Hippocampal formation (tissue), 2 donors: Measurements from ENCODE around the gene STAB2.
A peak's percentile ranks its signal among the peaks of the same experiment; 100 is the strongest.

Experiments used
- DNase-seq, 2 donors: peaks; one replicate each; lab custom pipeline; 2025; lab: John Stamatoyannopoulos, UW

Gene STAB2

DNA sequence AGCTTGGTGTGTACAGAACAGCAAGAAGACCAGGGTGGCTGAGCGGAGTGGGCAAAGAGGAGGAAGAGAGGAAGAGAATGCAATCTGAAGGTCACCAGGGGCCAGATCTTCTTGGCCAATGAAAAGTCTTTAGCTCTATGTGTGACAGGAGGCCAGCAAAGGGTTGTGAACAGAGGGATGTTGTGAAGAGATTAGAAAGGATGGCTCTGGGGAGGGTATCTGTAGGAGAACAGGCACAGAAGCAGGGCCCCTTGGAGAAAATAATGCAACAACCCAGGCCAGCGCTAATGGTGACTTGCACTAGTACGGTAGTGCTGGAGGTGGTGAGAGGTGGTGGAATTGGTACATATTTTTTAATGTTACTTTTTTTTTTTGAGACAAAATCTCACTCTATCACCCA is 156.7 kb downstream of the STAB2 start:
- DNase-seq, result no peak

DNA sequence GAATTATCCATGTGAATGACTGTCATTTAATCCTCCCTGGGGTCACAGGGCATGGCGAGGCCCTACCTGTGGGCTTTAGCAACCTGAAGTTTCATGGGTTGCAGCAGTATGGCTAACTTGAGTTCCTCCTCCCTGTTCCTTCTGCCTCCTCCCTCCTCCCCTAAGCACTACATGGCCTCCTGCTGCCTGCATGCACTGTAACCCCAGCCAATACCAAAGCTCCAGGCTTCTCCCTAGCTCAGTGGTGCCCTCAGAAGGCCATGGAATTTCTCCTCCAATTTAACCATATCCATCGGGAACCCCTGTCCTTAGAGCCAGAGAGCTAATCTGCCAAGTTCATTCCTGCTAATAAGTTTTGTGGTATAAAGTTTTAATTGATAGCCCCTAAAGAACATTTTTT is 158.9 kb downstream of the STAB2 start:
- no peak for DNase-seq

DNA sequence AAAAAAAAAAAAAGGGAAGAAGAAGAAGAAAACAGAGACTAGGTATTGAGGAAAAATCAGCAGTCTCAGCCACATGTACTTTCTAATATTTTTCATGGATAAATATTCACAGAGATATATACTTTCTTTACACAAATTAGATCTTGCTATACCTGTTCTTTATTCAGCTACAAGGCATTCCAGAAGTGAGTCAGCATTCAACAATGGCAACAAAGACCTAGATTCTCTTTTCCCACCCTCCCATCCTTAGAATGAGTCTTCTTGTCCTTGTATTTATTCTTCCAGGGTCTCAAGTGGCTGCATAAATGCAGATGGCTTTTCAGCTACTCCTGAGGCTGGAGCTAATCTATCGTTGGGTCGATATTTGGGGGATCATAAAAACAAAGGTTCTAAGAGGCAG is 160.9 kb downstream of the STAB2 start:
- DNase-seq, result no peak

DNA sequence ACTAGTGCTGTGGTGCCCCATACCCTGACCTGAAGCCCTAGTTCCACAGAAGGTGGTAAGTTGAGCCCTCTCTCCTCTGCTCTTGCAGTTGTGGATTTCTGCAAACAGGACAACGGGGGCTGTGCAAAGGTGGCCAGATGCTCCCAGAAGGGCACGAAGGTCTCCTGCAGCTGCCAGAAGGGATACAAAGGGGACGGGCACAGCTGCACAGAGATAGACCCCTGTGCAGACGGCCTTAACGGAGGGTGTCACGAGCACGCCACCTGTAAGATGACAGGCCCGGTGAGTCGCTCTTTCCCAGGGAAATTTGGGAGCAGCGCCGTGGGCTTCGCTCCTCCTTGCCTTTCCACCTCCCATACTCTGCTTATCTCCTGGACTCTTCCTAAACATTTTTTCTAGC is 161.8 kb downstream of the STAB2 start:
- DNase-seq, result no peak

DNA sequence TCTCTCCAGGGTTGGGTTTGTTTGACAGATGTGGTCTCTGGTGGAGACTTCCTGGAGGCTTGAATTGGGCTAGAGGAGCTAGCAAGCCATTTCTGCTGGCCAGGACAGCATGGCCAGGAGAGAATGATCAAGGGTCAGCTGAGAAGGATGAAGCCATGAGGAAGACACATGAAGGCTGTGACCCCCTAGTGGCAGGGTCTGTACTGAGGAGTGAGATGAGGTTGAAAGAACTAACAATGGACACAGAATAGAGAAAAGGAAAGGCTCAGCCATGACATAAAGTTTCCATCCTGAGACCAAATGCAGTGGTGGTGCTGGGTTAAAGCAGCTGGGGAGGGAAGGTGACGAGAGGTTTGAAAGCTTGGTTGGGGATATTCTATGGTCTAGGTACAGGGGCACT is 164.1 kb downstream of the STAB2 start:
- no peak for DNase-seq

DNA sequence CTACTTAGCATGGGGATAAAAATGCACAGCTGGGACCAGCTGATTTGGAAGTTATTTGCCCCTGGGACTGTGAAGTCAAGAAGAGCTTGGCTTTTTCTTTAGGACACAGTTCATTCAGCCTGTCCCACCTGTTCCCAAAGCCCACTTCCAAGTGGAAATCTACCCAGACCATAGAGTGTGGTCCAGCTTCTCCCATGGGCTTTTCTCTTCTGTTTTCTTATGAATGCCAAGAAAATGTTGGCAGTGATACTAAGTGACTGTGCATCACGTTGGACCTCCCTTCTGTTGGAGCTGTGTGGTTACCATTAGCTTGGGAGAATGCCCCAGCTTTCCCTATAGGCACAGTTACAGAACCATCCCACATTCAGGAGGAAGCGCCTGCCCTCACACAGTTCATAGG is 164.5 kb downstream of the STAB2 start:
- DNase-seq, result no peak

DNA sequence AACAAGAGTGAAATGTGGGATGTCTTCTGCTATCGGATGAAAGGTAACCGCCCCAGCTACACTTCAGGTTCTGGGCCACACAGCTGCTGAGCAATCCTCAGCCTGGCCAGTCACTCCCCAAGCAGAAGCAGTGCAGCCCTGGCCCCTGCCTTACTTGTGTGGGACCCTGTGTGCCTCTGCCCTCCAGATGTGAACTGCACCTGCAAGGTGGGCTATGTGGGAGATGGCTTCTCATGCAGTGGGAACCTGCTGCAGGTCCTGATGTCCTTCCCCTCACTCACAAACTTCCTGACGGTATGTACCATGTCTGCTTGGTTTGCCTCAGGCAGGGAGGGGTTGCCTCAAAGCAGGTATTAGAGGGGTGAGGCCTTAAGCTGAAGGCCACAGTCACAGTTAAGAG is 168.4 kb downstream of the STAB2 start:
- DNase-seq, result no peak

DNA sequence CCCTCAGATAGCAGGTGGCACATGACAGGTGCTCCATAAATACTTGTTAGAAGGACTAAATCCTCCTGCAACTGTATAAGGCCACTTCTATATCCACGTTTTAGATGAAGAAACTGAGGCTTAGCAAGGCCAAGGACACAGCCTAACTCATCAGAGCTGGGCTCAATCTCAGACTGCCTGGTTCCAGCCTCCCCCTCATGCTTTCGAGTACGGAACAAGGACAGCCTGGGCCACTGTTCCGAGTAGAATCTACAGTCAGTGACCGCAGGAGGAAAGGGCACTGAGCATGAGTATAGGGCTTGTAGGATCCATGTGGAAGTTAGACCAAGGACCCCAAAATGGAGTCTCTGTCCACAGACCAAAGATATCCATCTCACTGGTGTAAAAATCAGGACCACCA is 169.4 kb downstream of the STAB2 start:
- no peak for DNase-seq

DNA sequence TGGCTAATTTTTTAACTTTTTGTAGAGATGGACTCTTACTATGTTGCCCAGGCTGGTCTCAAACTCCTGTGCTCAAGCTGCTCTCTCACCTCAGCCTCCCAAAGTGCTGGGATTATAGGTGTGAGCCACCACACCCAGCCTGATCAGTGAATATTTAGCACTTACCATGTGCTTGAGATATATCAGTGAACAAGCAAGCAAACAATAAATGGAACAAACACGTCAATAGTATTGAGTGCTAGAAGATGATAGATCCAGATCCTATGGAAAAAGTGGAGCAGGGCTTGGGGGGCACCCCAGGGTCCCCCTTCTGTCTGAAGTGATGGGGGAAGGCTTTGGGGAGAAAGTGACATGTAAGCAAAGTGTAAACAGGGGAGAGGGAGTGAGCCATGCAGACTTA is 170.2 kb downstream of the STAB2 start:
- no peak for DNase-seq

DNA sequence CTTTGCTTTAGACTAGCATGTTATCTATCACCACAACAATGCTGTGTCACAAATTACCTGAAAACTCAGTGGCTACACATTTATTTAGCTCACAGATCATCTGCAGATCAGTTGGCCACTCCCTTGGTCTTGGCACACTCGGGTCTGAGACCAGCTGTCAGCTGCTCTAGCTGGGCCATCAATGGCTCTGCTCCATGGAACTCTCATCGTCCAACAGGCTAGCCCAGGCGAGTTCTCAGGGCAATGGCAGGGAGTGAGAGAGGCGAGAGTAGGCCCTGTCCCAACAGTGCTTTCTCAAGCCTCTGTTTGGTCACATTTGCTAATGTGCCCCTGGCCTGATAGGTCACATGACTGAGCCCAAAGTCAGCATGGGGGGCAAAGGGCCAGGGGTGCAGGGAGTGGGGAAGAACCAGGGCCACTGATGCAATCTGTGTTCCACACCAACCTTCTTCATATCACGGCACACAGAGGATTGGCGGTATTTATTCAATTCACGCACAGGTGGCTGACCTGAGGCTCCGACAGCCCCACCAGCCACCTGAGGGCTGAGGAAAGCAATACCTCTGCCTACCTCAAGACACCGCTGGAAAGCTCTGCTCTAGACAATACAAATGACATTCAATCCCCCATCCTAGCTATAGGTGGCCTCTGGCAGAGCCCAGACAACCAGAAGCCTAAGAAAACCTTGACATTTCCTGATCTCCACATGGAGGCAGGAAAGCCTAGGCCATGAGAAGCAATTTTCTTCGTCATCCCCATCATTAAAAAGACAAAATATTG is 171.4 kb downstream of the STAB2 start:
- DNase-seq, result no peak

DNA sequence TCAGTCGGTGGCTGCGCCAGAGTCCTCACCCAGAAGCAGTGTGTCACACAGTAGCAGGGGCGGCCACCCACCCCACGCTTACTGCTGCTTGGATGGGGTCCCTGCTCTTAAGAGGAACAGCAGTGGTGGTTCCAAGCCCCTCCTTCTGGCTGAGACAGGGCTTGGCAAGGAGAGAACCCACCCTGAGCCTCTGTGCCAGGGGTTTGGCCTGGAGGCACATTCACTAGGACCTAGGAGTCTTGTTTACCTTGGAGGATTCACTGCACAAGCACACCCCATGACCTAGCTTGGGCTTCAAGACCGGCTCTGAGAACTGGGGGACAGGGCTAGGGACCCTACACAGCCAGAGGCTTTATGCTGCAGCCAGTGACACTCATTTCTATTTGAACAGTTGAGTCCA is 175.4 kb downstream of the STAB2 start:
- DNase-seq, result no peak

DNA sequence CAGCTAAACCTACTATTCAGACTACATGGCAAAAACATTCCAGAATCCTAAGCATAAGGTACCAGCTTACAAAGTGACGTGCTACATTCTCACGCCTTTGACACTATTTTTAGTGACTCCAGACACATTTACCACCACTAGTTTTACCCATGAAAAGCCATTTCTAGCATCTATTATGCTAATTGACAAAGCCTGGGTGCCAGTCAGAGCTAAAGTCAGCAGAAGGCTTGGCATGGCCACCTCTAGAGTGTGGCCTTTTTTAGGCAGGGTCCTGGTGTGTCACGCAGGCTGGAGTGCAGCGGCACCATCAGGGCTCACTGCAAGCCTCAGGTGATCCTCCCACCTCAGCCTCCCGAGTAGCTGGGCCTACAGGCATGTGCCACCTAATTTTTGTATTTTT is 178.2 kb downstream of the STAB2 start:
- DNase-seq, result no peak

DNA sequence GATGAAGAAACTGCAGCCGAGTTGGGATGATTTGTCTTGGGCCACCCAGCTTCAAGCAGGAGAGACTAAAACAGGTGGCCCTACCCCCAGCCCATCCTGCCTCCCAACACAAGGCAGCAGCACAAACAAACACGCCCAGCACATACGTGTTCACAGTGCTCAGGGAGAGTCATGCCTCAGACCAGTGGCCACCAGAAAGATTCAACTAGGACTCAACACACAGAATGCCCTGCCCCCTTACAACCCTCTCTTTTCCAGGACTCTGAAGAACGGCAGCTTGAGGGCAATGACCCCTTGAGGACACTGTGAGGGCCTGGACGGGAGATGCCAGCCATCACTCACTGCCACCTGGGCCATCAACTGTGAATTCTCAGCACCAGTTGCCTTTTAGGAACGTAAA is 179.0 kb downstream of the STAB2 start:
- DNase-seq, result no peak

DNA sequence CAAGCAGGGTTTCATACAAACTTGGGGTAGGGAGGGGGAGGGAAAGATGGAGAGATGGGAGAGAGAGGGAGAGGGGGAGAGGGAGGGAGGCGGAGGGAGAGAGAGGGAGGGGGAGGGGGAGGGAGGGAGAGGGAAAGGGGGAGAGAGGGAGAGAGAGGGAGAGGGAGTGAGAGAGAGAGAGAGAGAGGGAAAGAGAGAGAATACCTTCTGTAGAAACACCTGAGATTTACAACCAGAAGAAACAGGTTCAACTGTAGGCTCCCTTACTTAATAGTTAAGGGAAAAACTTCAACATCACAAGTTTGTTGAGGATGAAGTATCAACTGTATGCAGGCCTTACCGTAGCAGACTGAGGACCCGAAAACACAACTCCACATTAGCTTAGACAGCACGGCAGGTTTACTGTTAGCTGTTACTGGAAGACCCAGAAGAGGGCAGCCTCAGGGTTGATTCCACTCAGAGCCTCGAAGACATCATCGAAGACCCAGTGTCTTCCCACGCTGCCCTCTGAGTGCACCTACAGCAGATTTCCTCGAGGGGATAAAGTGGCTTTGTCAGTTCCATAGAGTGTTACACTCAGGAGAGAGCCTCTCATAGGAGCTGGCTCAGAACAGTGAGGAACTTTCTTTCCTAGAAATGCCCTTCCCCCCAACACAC is 181.5 kb downstream of the STAB2 start:
- no peak for DNase-seq

DNA sequence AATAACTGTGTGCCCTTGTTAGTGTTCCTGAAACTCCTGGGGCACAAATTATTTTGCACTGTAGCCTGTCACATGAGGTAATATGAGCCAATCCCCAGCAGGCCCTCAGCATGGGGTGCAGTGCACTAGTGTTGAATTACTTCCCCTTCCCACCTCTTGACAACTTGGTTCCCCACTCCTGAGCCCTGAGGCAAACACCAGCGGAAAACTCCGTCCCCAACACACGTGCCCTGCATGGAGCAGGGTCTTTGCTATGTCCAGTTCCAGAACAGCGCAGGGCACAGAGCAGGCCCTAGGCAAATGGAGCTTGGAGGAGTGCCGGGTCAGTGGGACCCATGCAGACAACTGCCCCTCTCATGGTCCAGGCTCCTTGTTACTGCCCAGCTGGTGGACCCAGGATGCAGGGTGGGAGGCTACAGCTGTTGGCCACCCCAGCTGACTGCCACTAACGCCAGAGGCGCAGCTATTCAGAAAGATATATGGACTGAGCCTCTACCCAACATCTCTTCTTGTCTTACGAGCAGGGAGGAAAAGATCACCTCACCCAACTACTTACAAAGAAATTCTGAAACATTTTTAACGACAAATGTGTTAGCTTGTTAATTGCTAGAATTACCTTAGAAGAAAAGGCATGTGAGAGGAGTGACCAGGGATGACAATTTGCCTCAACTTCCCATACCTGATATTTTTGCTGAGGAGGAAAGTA is 182.3 kb downstream of the STAB2 start:
- no peak for DNase-seq

DNA sequence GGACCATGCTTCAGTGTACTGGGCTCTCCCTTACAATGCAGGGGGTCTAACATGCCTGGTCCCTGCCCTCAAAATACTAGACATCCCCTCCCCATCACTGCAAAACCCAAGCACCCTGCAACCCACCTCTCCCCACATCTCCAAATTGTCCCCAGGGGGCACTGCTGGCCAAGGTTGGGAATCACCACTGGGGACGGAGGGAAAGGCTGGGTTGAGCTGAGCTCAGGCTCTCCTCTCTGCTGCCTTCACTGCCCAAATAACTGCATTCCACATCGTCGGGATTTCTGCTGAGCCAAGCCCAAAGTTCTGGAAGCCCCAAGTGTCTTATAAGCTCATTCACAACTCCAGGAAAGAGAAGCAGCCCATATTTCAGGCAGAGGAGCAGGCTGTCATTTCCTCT is 184.4 kb downstream of the STAB2 start:
- peak in 1 of 2 donors; percentile 8 for DNase-seq

DNA sequence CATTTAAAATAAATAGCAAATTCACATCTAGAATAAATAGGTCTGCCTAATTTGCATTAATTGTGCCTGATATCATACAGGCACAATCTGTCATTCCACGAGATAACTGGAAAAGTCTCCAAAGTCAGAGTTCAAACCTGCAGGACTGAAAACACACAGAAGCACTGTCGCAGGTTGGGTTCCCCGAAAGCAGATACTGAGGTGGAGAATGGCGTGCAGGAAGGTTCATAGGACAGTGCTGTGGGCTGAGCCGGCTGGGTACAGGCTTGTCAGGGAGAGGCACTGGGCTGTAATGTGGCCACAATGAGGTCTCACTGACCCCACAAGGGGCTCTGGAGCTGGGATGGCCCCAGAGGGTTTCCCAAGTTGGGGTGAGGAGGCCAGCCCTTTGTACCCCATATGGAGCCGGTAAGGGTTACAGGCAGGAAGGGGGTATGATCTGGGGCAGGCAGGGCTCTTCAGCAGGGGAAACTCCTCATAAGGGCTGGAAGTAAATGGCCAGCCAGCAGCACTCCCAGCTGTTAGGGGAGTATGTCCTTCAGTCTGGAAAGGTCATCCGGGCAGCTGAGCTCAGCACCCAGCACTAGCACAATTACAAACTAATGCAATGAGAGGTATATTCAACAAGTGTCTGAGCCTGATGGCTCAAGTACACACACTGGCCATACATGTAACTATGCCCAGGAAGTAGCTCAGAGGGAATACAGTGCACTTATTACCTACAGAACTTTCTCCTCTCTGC is 185.5 kb downstream of the STAB2 start:
- no peak for DNase-seq

DNA sequence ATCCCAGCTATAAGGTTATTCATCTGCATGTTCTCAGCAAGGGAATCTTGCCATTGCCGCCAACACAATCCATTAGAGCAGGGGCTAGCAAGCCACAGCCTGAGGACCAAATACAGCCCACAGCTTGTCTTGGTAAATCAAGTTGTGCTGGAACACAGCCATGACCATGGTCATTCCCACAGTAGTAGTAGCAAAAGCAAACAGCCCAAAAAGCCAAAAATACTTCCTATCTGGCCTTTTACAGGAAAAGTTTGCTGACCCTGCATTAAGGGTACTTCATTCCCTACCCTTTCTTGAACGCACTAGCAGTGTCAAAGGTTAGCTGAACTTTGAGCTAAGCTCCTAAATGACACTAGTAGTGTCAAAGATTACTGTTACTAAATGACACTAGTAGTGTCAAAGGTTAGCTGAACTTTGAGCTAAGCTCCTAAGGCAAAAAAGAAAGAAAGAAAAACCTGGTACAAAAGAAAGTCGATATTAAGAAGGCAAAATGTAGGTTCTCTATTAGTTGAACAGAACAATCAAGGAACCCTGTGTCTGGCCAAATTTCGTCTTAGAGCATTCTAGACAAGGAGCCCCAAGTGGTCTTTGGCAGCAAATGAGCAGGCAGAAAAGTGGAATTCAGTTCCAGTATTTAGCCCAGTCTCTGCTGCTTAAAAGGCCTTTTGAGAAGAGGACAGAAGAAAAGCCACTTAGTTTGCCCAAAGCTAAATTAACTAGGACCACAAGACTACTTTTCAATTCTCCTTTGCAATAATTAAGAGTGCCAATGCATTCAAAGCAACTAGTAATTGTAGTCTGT is 186.2 kb downstream of the STAB2 start:
- DNase-seq, result peak in 1 of 2 donors; percentile 50

DNA sequence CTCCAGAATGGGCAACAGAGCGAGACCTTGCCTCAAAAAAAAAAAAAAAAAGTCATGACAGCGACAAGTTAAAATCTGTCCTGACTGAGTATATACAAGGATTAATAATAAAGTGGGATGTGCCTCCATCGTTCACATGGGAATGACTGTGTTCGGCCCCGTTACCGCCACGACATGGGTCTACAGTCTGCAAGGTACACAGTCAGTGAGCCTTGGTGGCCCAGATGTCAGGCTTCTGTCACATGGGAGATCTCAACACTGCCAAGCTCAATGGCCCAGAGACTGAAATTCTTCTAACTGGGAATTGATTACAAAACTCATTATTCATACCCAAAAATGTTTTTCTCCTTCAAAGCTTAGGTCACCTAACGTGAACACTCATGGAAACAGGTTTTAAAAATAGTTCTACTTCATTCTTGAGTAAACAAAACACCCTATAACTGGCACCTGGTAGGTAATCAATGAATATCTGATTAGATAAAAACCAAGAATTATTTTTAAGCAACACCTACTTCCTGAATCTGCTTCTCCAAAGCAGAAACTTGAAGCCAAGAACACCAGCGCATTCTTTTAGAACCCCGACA is 188.0 kb downstream of the STAB2 start:
- DNase-seq, result no peak

DNA sequence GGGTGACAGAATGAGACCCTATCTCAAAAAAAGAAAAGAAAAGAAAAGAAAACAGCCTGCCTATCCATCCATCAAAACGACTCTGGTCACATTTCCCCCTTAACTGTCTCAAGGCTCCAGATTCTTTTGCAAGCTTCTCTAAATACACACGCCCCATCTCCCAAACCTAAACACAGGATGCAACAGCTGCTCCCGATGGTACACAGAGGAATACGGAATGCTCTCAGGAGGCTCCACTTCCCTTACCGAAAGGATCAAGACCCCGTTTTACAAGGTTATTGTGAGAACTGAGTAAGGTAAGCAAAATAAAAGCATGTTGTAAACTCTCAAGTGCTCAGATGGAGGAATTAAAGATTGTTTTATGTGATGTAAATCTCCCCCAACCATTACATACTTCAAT is 191.7 kb downstream of the STAB2 start:
- DNase-seq, result no peak

DNA sequence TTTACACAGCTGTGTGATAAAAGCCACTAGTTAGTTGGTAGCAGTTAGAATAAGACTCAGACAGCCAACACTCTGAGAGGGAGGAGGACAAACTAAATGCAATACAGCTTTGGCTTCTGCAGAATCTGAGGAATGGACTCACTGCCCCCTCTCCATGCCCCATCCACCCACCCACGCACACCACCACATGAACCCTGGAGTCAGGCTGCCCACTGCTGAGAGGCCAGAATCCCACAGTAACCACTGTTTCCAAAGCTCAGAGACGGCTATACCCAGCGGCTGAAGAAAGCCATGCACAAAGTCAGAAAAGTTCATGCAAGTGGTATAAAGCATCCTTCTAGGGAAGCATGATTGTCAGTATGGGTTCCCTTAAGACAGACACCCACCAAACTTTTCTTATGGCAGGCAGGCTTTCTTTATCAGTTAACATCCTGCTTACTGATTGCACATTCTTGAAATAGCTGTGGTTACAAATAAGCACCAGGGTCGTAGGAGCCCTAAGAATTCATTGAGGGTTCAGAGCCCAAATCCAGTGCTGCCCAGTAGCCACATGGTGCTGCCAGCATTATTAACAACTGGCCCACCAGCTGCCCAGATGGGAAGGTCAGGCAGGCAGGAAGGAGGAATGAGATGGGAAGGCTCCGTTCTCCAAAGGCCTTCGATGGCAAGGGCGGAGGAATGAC is 192.5 kb downstream of the STAB2 start:
- DNase-seq, result peak in 1 of 2 donors; percentile 70
